ENCODE measurements around the gene KRT33B. TPM values are rescaled to one million over a fixed set of nuclear protein-coding genes. Genes with fewer than 3 reads are reported as not detected.

Gene KRT33B
- total and polyA plus RNA-seq, 2 of the 13 experiments (the other 11 are each of a cell fraction or from before 2014, with no cell fraction given): not detected

- Histone ChIP-seq H3K27ac (ENCODE audit: extremely low read length, insufficient read depth, low read length) (no peak overlapping the region), H3K4me2 (ENCODE audit: low read depth, low read length) (no peak overlapping the region), H3K79me2 (ENCODE audit: insufficient read depth, low read length) (no peaks in the 10 kb centered on the region), H3K36me3 (replicated peaks in 1 of 2; ENCODE audit: control insufficient read depth in 1 of 2, insufficient read depth in 2 of 2, low read length in 2 of 2) (no peaks in the 10 kb centered on the region), H3K4me3 (replicated peaks in 1 of 3; ENCODE audit: insufficient read depth in 1 of 3, low read depth in 2 of 3, low read length in 3 of 3) (no peak overlapping the region), H3K9ac (ENCODE audit: insufficient read depth, low read depth, low read length) (no peak overlapping the region), H3K27me3 (ENCODE audit: control insufficient read depth in 1 of 2, insufficient read depth in 2 of 2, low read length in 2 of 2) (peaks cover 2 to 24% of the 10 kb centered on the region in 2 experiments; a peak in 3 of 5 replicates), H2AFZ (ENCODE audit: low read length) (no peak overlapping the region), H4K20me1 (ENCODE audit: insufficient read depth, low read length) (no peaks in the 10 kb centered on the region), H3K4me1 (ENCODE audit: insufficient read depth, low read length) (no peaks in the 10 kb centered on the region), H3K9me3 (ENCODE audit: low read length) (peaks cover 10% of the 10 kb centered on the region; the same call in 1 of the 2 replicates)
- DNase-seq (ENCODE audit: low spot score) (no peak), ATAC-seq (no peak), FAIRE-seq (no peak)
- POLR2A ChIA-PET: no interaction called here
- CTCF ChIA-PET (ENCODE audit: low intra/inter-chr PET ratio, low total read pairs): no interaction called here
- WGBS (ENCODE audit: low lambda C conversion rate): 0% methylated on average over 2 of the region's 2 CpGs
- in situ Hi-C loops (cut with HindIII; ENCODE audit: extremely low pct_ligation_motif_present, low pct_unique_long_range_greater_than_20kb) (no loop called here), intact Hi-C loops (cut with micrococcal nuclease; ENCODE audit: unreplicated experiment) (no loop called here)
- no peak for TF ChIP-seq KDM2A (CRISPR knock-in tag; IDR thresholded peaks at IDR 0.05; ENCODE audit: borderline replicate concordance, low read depth)
- no peak for TF ChIP-seq ZBTB7B (CRISPR knock-in tag; IDR thresholded peaks at IDR 0.05)
- no peak for TF ChIP-seq ATF2 (CRISPR knock-in tag; IDR thresholded peaks at IDR 0.05)
- no peak for TF ChIP-seq ZFYVE20 (CRISPR knock-in tag; IDR thresholded peaks at IDR 0.05; ENCODE audit: borderline replicate concordance, low read depth)
- BruUV-seq (replicated peaks): no TSS peak
Observed at GRCh38 chr17:41318231-41318630, 51.4 kb downstream of the KRT33B start.

GRCh38 chr17:41315814-41316445 is 53.7 kb downstream of the KRT33B start:
- no peak for DNase-seq (ENCODE audit: low spot score)
- 28% methylated on average over 15 of the region's 17 CpGs for WGBS (ENCODE audit: low lambda C conversion rate)
- no peak for ATAC-seq
- Histone ChIP-seq H3K9me3 (ENCODE audit: low read length) (peaks cover 10% of the 10 kb centered on the region; the same call in 1 of the 2 replicates), H3K4me2 (ENCODE audit: low read depth, low read length) (no peak overlapping the region), H3K79me2 (ENCODE audit: insufficient read depth, low read length) (no peaks in the 10 kb centered on the region), H2AFZ (ENCODE audit: low read length) (no peak overlapping the region), H3K4me3 (replicated peaks in 1 of 3; ENCODE audit: insufficient read depth in 1 of 3, low read depth in 2 of 3, low read length in 3 of 3) (no peak overlapping the region), H3K36me3 (replicated peaks in 1 of 2; ENCODE audit: control insufficient read depth in 1 of 2, insufficient read depth in 2 of 2, low read length in 2 of 2) (no peaks in the 10 kb centered on the region), H3K9ac (ENCODE audit: insufficient read depth, low read depth, low read length) (no peak overlapping the region), H3K4me1 (ENCODE audit: insufficient read depth, low read length) (no peaks in the 10 kb centered on the region), H4K20me1 (ENCODE audit: insufficient read depth, low read length) (no peaks in the 10 kb centered on the region), H3K27ac (ENCODE audit: extremely low read length, insufficient read depth, low read length) (no peak overlapping the region), H3K27me3 (ENCODE audit: control insufficient read depth in 1 of 2, insufficient read depth in 2 of 2, low read length in 2 of 2) (peaks cover 2 to 24% of the 10 kb centered on the region in 2 experiments; a peak in 3 of 5 replicates)
- no peak for FAIRE-seq
- ChIA-PET POLR2A (no interaction called here), CTCF (ENCODE audit: low intra/inter-chr PET ratio, low total read pairs) (no interaction called here)
- in situ Hi-C loops (cut with HindIII; ENCODE audit: extremely low pct_ligation_motif_present, low pct_unique_long_range_greater_than_20kb) (no loop called here), intact Hi-C loops (cut with micrococcal nuclease; ENCODE audit: unreplicated experiment) (no loop called here)
- BruUV-seq (replicated peaks): no TSS peak
- no peak for TF ChIP-seq ZUFSP (CRISPR knock-in tag; IDR thresholded peaks at IDR 0.05; ENCODE audit: borderline replicate concordance)
- no peak for TF ChIP-seq E2F1 (CRISPR knock-in tag; IDR thresholded peaks at IDR 0.05)
- no peak for TF ChIP-seq RXRA (CRISPR knock-in tag; IDR thresholded peaks at IDR 0.05)
- TF ChIP-seq ZNF615 (CRISPR knock-in tag; IDR thresholded peaks at IDR 0.05; ENCODE audit: borderline replicate concordance): no peak
- no peak for TF ChIP-seq GLI4 (CRISPR knock-in tag; IDR thresholded peaks at IDR 0.05; ENCODE audit: borderline replicate concordance)
- TF ChIP-seq ZNF264 (CRISPR knock-in tag; IDR thresholded peaks at IDR 0.05): no peak
- no peak for TF ChIP-seq ZGPAT (CRISPR knock-in tag; IDR thresholded peaks at IDR 0.05)
